ENCODE measurements around the gene RIMBP2.

Gene RIMBP2

GRCh38 chr12:130421896-130422295 is 294.2 kb downstream of the RIMBP2 start:
- DNase-seq (ENCODE audit: low spot score) = no peak

- DNase-seq (ENCODE audit: low spot score) = no peak
Observed at GRCh38 chr12:130420071-130420470, 296.0 kb downstream of the RIMBP2 start.

- DNase-seq (ENCODE audit: low spot score) = no peak
Observed at GRCh38 chr12:130419116-130419515, 297.0 kb downstream of the RIMBP2 start.

- no peak for DNase-seq (ENCODE audit: low spot score)
Observed at GRCh38 chr12:130418251-130418650, 297.8 kb downstream of the RIMBP2 start.

DNA sequence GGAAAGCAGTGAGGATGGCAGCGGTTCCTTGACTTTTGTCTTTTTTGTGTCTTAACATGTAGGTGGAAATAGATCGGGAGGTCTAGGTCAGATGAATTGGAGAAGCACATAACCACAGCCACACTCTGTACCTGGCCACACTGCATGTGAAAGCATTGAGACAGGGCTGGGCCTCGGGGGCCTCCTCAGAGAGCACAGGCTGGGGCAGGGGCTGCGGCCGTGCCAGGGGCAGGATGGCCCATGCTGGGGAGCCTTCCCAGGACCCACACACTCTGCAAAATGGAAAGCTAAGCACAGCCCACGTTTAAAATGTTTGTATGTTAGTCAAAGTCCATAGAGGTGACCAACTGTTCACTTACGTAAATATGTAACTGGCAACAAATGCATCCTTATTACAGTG is 301.7 kb downstream of the RIMBP2 start:
- DNase-seq (ENCODE audit: low spot score) = no peak

- DNase-seq (ENCODE audit: low spot score) = no peak
Observed at GRCh38 chr12:130413909-130414308, 302.2 kb downstream of the RIMBP2 start.

GRCh38 chr12:130412384-130412783 is 303.7 kb downstream of the RIMBP2 start:
- DNase-seq (ENCODE audit: low spot score) = no peak

- no peak for DNase-seq (ENCODE audit: low spot score)
Observed at GRCh38 chr12:130405332-130405731, 310.8 kb downstream of the RIMBP2 start.

DNA sequence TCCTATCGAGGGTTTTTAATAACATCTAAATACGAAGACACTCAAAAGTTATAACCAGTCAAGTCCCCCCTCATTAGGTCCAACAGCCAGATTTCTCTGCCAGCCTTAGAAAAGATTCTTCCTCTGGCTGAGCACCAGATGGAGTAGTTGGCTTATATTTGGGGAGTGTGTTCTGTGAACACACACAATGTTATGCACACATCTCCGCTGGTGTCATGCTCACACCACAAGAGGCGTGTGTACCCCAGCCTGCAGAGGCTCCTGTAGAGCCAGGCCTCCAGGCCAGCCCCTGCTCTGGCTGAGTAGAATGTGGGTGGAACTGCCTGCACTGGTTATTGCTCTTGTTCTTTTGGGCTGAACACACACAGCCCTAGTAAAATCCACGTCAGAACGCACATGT is 314.4 kb downstream of the RIMBP2 start:
- DNase-seq (ENCODE audit: low spot score) = no peak

DNA sequence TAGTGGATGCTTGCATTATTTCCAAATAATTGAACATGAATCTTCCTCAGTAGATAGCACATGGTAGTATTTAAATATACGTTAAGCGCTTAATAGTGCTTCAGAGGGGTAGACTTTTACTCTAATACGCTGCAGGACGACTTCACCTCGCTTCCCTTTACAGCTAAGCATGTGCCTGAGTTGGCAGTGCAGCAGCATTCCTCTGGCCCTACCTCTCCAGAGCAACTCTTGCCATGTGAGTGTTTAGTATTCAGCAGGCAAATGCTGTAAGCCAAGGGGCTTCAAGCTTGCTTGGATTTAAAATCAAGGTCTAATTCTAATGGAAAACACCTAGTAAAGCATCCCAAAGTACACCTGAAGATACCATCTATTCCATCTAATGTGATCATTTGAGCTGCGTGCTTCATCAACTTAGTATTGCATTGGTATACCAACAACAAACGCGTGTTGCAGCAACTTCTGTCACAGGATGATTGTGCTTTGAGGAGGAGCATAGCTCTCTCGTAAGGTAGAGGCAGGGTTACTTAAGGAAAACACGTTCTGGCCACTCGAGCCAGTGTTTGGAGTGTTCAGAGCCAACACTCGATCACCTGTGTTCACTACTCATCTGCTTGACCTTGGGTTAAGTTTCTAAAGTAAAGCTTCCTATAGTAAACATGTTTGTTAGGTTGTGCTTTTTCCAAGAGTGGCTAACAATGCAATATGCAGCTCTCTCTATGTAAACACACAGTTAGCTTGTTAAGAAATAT is 317.8 kb downstream of the RIMBP2 start:
- DNase-seq (ENCODE audit: low spot score) = no peak

- no peak for DNase-seq (ENCODE audit: low spot score)
Observed at GRCh38 chr12:130396667-130397066, 319.4 kb downstream of the RIMBP2 start.

DNA sequence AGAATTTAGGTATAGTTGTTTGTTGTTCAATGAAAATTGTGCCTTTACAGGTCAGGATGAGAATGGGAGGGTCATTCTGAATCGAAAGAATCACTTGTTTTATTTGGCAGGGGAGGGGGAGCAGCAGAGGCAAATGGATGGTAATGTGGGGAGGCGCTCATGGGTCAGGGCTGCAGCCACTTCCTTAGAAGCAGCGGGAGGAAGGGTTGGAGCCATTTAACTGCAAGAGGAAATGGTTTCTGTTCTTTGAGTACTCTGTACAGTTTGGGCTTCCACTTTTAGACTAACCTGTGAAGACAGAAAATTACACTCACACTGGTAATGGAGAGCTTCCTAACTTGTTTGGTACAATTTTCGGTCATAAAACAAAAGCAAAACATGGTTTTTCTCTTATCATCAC is 321.2 kb downstream of the RIMBP2 start:
- DNase-seq (ENCODE audit: low spot score) = no peak

DNA sequence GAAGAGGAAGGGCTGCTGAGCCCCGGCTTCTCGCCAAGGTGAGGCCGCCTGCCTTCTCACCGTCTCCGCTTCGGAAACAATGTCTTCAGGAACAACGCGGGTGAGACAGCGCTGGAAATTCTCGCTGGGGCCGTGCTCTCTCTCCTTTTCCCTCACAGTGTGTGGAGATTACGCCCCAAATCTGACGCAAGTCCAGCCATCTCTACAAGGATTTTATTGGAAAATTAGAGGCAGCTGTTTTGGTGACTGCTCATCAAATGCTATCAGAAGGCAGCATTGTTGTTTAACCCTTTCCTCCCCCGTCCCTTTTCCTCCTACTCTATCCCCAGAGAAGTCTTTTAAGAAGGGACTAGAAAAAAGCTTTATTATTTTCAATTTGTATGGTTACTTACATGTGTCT is 324.9 kb downstream of the RIMBP2 start:
- no peak for DNase-seq (ENCODE audit: low spot score)

- peak; percentile 24 for DNase-seq (ENCODE audit: low spot score)
Observed at GRCh38 chr12:130385193-130385592, 330.9 kb downstream of the RIMBP2 start.

- DNase-seq (ENCODE audit: low spot score) = no peak
Observed at GRCh38 chr12:130384234-130384633, 331.9 kb downstream of the RIMBP2 start.

GRCh38 chr12:130382818-130383217 is 333.3 kb downstream of the RIMBP2 start:
- DNase-seq (ENCODE audit: low spot score) = no peak

DNA sequence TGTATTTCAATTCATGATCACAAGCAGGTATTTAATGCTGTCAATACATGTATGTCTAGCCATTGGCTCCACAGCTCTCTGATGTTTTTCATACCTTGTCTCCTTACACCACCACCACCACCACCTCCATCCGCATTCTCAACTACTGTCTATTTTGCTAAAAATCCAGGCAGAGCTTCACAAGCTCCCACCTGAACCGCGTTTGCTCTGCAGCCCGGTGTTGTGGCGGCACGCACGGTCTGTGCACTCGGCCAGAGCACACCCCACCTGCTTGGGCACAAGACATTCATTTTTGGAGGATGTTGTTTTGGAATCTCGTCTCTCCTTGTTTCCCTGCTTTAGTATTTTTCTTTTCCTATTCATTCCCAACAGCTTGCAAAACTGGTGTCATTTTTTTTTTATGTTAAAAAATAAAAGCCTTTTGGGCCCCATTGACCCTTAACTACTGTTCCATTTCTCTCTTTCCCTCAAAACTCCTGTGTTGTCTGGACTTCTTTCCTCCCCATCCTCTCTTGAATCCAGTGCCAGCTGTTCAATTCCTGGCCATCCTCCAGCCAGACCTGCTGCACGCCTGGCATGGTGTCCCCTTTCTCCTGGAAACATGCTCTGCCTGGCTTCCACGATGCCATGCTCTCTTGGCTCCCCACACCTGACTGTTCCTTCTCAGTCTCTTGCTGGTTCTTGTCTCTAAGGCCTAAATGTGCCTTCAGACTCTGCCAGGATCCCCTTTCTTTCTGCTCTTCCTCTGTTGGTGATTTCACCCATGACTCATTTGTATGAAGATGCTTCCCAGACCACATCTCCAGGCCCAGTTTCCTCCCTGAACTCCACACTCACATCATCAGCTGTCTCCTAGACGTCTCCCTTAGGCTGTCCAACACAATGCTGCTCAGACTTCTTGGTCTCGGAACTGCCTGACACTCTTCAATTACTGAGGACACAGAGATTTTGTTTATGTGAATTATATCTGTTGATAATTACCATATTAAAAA is 340.5 kb downstream of the RIMBP2 start:
- DNase-seq (ENCODE audit: low spot score) = no peak

DNA sequence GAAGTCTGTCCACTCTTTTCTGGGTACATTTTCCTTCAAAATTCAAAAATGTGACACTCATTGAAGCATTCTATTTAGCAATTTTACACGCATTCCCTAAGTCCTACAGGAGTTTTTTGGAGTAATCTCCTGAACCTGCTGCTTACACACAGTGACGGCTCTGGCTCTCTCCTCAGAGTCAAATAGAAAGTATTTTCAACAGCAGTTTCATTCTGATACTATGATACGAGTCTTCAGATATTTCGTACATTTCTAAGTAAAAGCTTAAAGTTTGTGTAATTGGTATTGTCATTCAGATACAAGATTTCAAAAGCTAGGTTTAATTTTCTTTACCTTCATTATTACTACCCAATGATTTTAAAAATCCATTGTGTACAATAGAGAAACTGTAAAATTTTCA is 342.0 kb downstream of the RIMBP2 start:
- DNase-seq (ENCODE audit: low spot score) = no peak

DNA sequence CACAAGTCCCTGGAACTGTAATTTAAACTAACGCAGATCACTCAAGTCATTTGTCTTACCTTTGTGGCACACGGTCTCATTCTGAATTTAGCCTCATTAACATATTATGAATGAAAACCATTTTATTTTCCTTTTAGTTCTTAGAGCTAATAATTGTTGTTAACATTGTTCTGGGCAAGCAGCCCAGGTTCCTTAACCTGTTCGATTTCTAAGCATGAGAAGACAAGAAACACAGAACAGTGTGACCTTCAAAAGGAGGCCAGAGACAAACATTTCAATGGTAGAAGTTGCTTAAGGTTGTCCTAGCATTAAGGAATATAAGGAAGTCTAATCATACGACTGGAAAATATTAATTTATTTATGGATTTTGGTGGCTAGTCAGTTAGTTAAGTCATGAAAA is 343.2 kb downstream of the RIMBP2 start:
- no peak for DNase-seq (ENCODE audit: low spot score)

- no peak for DNase-seq (ENCODE audit: low spot score)
Observed at GRCh38 chr12:130371296-130371695, 344.8 kb downstream of the RIMBP2 start.

GRCh38 chr12:130369816-130370215 is 346.3 kb downstream of the RIMBP2 start:
- DNase-seq (ENCODE audit: low spot score) = no peak

- DNase-seq (ENCODE audit: low spot score) = no peak
Observed at GRCh38 chr12:130367523-130367922, 348.6 kb downstream of the RIMBP2 start.

GRCh38 chr12:130367003-130367402 is 349.1 kb downstream of the RIMBP2 start:
- no peak for DNase-seq (ENCODE audit: low spot score)
